HPDE6-E6E7 (cell line): ENCODE data around the gene RARB.

Experiments used
- DNase-seq: peaks from one replicate; pipeline ENCODE4 v3.0.0; 2011; ENCODE audit warnings: missing footprints; ENCODE audit errors: extremely low spot score

RARB gene

GRCh38 chr3:25552251-25552650 lies 124.2 kb downstream of the RARB start:
- DNase-seq = no peak

GRCh38 chr3:25554376-25554775 lies 126.3 kb downstream of the RARB start:
- DNase-seq = no peak

GRCh38 chr3:25555695-25556437 lies 127.8 kb downstream of the RARB start:
- no peak for DNase-seq

- DNase-seq = no peak
These were observed 128.4 kb downstream of the RARB start for GRCh38 chr3:25556447-25556846.

- no peak for DNase-seq
These were observed 129.6 kb downstream of the RARB start for GRCh38 chr3:25557694-25558093.

GRCh38 chr3:25558121-25558520 lies 130.1 kb downstream of the RARB start:
- DNase-seq = no peak

- no peak for DNase-seq
These were observed 130.7 kb downstream of the RARB start for GRCh38 chr3:25558796-25559195.

- no peak for DNase-seq
These were observed 135.5 kb downstream of the RARB start for GRCh38 chr3:25563601-25564000.

- no peak for DNase-seq
These were observed 136.0 kb downstream of the RARB start for GRCh38 chr3:25564075-25564474.

- no peak for DNase-seq
These were observed 137.7 kb downstream of the RARB start for GRCh38 chr3:25565807-25566206.

- DNase-seq = no peak
These were observed 138.4 kb downstream of the RARB start for GRCh38 chr3:25566358-25566920.

GRCh38 chr3:25567388-25567787 lies 139.3 kb downstream of the RARB start:
- no peak for DNase-seq

GRCh38 chr3:25567806-25568524 lies 139.9 kb downstream of the RARB start:
- no peak for DNase-seq

- DNase-seq = no peak
These were observed 140.5 kb downstream of the RARB start for GRCh38 chr3:25568525-25569078.

GRCh38 chr3:25571285-25571684 lies 143.2 kb downstream of the RARB start:
- no peak for DNase-seq

GRCh38 chr3:25572336-25572735 lies 144.3 kb downstream of the RARB start:
- DNase-seq = no peak

GRCh38 chr3:25572919-25573385 lies 144.9 kb downstream of the RARB start:
- DNase-seq = no peak

GRCh38 chr3:25573386-25574171 lies 145.5 kb downstream of the RARB start:
- DNase-seq = no peak

GRCh38 chr3:25574172-25574765 lies 146.2 kb downstream of the RARB start:
- no peak for DNase-seq

- no peak for DNase-seq
These were observed 146.9 kb downstream of the RARB start for GRCh38 chr3:25575001-25575400.

GRCh38 chr3:25576146-25576545 lies 148.1 kb downstream of the RARB start:
- DNase-seq = no peak
